GM21529 (cell line): ENCODE data around the gene MAPT.
"Not testable (repeated sequence)": the region's sequence is repeated elsewhere in the genome, so short reads cannot be mapped to it uniquely, and the experiment has no call there.

Experiments
- ATAC-seq: cut with Tn5 transposase; IDR thresholded peaks from one replicate; pipeline ENCODE4 v1.9.1; 2021; ENCODE audit not compliant: unreplicated experiment

Gene MAPT

GRCh38 chr17:45923511-45924268 lies 29.3 kb downstream of the MAPT start:
- ATAC-seq: no peak

GRCh38 chr17:45924332-45924820 lies 30.0 kb downstream of the MAPT start:
- no peak for ATAC-seq

- ATAC-seq: no peak
Observed at GRCh38 chr17:45925311-45925710, 31.0 kb downstream of the MAPT start.

- no peak for ATAC-seq
Observed at GRCh38 chr17:45927247-45927646, 32.9 kb downstream of the MAPT start.

GRCh38 chr17:45929344-45929743 lies 35.0 kb downstream of the MAPT start:
- no peak for ATAC-seq

- no peak for ATAC-seq
Observed at GRCh38 chr17:45930420-45930951, 36.1 kb downstream of the MAPT start.

GRCh38 chr17:45931677-45932076 lies 37.3 kb downstream of the MAPT start:
- ATAC-seq: no peak

- no peak for ATAC-seq
Observed at GRCh38 chr17:45934044-45934979, 40.0 kb downstream of the MAPT start.

GRCh38 chr17:45935197-45935709 lies 40.9 kb downstream of the MAPT start:
- ATAC-seq: no peak

- no peak for ATAC-seq
Observed at GRCh38 chr17:45935710-45936509, 41.6 kb downstream of the MAPT start.

GRCh38 chr17:45936610-45937009 lies 42.3 kb downstream of the MAPT start:
- no peak for ATAC-seq

- not testable (repeated sequence) for ATAC-seq
Observed at GRCh38 chr17:45937186-45937585, 42.8 kb downstream of the MAPT start.

GRCh38 chr17:45939395-45939794 lies 45.0 kb downstream of the MAPT start:
- ATAC-seq: no peak

GRCh38 chr17:45940293-45940692 lies 45.9 kb downstream of the MAPT start:
- no peak for ATAC-seq

GRCh38 chr17:45940826-45941225 lies 46.5 kb downstream of the MAPT start:
- ATAC-seq: no peak

GRCh38 chr17:45941395-45941794 lies 47.0 kb downstream of the MAPT start:
- ATAC-seq: no peak

GRCh38 chr17:45942284-45942683 lies 47.9 kb downstream of the MAPT start:
- ATAC-seq: no peak

- no peak for ATAC-seq
Observed at GRCh38 chr17:45946841-45947256, 52.5 kb downstream of the MAPT start.

GRCh38 chr17:45948498-45948880 lies 54.1 kb downstream of the MAPT start:
- no peak for ATAC-seq

GRCh38 chr17:45948881-45949624 lies 54.7 kb downstream of the MAPT start:
- no peak for ATAC-seq
